ENCODE results near the gene LAD1. TPM values are rescaled to one million over a fixed set of nuclear protein-coding genes. Genes with fewer than 3 reads are reported as not detected.
A peak's percentile ranks its signal among the peaks of the same experiment; 100 is the strongest.

LAD1 gene, protein sequence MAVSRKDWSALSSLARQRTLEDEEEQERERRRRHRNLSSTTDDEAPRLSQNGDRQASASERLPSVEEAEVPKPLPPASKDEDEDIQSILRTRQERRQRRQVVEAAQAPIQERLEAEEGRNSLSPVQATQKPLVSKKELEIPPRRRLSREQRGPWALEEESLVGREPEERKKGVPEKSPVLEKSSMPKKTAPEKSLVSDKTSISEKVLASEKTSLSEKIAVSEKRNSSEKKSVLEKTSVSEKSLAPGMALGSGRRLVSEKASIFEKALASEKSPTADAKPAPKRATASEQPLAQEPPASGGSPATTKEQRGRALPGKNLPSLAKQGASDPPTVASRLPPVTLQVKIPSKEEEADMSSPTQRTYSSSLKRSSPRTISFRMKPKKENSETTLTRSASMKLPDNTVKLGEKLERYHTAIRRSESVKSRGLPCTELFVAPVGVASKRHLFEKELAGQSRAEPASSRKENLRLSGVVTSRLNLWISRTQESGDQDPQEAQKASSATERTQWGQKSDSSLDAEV
- 35.3 and 38.0 TPM in 2 replicates for total RNA-seq
- long read RNA-seq, transcript LAD1-202 (10 exons, 2,906 nt), result major isoform, 29 of 34 reads
- long read RNA-seq, partial matches to known transcripts, result 4 of 34 reads
- long read RNA-seq, other reads (novel, unspliced or antisense), result 1 of 34 reads

DNA sequence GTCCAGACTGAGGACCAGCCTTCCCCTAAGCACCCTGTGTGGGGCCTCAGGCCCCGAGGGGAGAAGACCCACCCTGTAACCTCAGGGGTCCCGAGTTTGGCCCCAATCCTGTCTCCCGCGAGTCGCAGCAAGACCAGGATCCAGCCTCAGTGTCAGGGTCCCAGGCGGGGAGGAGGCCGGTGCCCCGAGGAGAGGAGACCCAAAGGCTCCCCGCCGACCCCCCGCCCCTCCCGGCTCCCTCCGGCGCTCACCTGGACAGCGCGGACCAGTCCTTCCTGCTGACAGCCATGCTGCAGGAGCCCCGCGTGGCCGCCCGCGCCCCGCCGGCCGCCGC, at the start of gene LAD1:
Gene LAD1 (minus strand): TSS at position 307 of the 334 bp plus-strand sequence. CDS start 18 bp downstream, at position 289.
- H3K27ac Mint-ChIP-seq, result peak within 1 kb of the TSS; percentile 89
- DNase-seq (ENCODE audit: low spot score, unreplicated experiment), result no peak
- H3K4me3 Mint-ChIP-seq (ENCODE audit: low read depth), result peak within 1 kb of the TSS; percentile 75
- TF ChIP-seq, protein P1, sequence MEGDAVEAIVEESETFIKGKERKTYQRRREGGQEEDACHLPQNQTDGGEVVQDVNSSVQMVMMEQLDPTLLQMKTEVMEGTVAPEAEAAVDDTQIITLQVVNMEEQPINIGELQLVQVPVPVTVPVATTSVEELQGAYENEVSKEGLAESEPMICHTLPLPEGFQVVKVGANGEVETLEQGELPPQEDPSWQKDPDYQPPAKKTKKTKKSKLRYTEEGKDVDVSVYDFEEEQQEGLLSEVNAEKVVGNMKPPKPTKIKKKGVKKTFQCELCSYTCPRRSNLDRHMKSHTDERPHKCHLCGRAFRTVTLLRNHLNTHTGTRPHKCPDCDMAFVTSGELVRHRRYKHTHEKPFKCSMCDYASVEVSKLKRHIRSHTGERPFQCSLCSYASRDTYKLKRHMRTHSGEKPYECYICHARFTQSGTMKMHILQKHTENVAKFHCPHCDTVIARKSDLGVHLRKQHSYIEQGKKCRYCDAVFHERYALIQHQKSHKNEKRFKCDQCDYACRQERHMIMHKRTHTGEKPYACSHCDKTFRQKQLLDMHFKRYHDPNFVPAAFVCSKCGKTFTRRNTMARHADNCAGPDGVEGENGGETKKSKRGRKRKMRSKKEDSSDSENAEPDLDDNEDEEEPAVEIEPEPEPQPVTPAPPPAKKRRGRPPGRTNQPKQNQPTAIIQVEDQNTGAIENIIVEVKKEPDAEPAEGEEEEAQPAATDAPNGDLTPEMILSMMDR (IDR thresholded peaks at IDR 0.05; ENCODE audit: unreplicated experiment), result no peak
- H3K27me3 Mint-ChIP-seq, result no peaks in the 10 kb centered on the region
- peaks cover 2% of the 10 kb centered on the region for H3K36me3 Mint-ChIP-seq (ENCODE audit: insufficient read depth)
- peaks cover 44% of the 10 kb centered on the region for H3K4me1 Mint-ChIP-seq (ENCODE audit: low read depth)
- no peaks in the 10 kb centered on the region for H3K9me3 Mint-ChIP-seq (ENCODE audit: low read depth)

DNA sequence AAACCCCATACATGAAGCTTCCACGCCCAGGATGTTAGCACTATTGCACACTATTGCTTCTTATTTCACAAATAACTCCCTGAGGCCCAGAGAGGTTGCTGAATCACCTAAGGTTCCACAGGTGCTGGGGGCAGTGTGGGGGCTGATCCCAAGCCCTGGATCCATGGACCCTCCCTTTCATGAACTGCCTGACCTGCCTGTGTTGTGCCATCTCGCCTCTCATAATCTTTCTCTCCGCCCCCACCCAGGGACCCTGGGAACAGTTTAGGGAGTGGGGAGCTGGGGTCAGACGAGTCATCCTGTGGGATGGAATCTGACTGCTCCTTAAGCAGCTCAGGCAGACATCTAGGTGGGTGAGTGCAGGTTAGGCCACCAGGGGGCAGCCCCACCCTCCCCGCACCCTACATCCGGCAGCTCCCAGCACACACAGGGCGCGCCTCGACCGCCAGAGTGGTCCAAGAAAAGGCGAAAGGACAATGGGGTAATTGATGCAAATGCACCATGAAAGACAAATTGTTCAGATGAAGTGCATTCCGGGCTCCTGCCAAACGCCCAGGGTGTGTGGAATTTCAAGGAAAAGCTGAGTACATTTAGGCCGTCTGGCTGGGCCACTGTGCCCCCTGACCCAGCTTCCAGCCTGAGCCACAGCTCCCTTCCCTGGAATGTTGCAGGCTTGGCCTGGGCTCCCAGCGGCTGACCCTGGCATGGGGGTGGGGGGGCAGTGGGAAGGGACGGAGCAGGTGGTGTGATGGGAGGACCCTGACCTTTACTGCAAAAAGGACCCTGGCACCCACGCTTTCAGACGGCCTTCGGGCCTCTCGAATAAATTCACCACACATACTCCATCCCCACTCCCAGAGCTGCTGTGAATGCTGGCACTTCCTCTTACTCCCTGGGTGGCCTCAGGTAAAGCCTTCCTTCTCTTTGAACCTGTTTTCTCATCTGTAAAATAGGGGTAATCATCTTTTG, 49.1 kb upstream of the LAD1 start:
- Mint-ChIP-seq H3K4me3 (ENCODE audit: low read depth) (no peak overlapping the region), H3K4me1 (ENCODE audit: low read depth) (peaks cover 4% of the 10 kb centered on the region), H3K9me3 (ENCODE audit: low read depth) (no peaks in the 10 kb centered on the region), H3K36me3 (ENCODE audit: insufficient read depth) (no peaks in the 10 kb centered on the region), H3K27ac (no peak overlapping the region), H3K27me3 (peaks cover 23% of the 10 kb centered on the region)
- TF ChIP-seq, protein P1 (IDR thresholded peaks at IDR 0.05; ENCODE audit: unreplicated experiment), result peak; percentile 88
- peak; percentile 60 for DNase-seq (ENCODE audit: low spot score, unreplicated experiment)

DNA sequence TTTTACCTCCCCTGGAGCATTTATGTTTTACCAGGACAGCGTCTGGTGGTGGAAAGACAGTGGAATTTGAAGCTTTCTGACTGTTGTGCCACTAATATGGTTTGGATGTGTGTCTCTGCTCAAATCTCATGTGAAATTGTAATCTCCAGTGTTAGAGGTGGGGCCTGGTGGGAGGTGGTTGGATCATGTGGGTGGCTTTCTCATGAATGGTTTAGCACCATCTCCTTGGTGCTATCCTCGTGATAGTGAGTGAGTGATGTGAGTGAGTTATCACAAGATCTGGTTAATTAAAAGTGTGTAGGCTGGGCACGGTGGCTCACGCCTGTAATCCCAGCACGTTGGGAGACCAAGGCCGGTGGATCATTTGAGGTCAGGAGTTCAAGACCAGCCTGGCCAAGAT, 46.2 kb upstream of the LAD1 start:
- peaks cover 19% of the 10 kb centered on the region for H3K27me3 Mint-ChIP-seq
- peaks cover 11% of the 10 kb centered on the region for H3K9me3 Mint-ChIP-seq (ENCODE audit: low read depth)
- H3K4me1 Mint-ChIP-seq (ENCODE audit: low read depth), result peaks cover 4% of the 10 kb centered on the region
- H3K27ac Mint-ChIP-seq, result no peak overlapping the region
- TF ChIP-seq, protein P1 (IDR thresholded peaks at IDR 0.05; ENCODE audit: unreplicated experiment), result no peak
- DNase-seq (ENCODE audit: low spot score, unreplicated experiment), result no peak
- no peak overlapping the region for H3K4me3 Mint-ChIP-seq (ENCODE audit: low read depth)
- no peaks in the 10 kb centered on the region for H3K36me3 Mint-ChIP-seq (ENCODE audit: insufficient read depth)

DNA sequence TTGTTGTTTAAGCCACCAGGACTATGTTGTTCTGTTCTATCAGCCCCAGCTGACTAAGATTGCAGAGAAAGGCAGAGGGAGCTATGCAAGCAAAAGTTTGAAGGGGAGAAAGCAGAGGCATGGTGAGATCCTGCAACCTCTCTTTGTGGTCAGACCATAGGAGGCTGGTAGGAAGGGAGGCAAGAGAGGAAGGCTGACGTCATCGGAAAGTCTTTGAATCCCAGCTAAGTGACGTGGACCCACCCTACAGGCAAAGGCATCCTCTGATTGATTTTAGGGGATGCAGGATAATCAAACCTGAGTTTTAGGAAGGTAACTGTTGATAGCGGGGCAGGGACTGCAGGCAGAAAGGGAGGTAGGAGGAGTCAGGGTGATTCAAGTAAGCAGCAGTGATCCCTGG, 45.7 kb upstream of the LAD1 start:
- Mint-ChIP-seq H3K27ac (peak overlapping the region; percentile 38), H3K27me3 (peaks cover 16% of the 10 kb centered on the region), H3K36me3 (ENCODE audit: insufficient read depth) (no peaks in the 10 kb centered on the region), H3K4me3 (ENCODE audit: low read depth) (no peak overlapping the region), H3K9me3 (ENCODE audit: low read depth) (peaks cover 11% of the 10 kb centered on the region), H3K4me1 (ENCODE audit: low read depth) (peaks cover 1% of the 10 kb centered on the region)
- TF ChIP-seq, protein P1 (IDR thresholded peaks at IDR 0.05; ENCODE audit: unreplicated experiment), result no peak
- DNase-seq (ENCODE audit: low spot score, unreplicated experiment), result no peak

DNA sequence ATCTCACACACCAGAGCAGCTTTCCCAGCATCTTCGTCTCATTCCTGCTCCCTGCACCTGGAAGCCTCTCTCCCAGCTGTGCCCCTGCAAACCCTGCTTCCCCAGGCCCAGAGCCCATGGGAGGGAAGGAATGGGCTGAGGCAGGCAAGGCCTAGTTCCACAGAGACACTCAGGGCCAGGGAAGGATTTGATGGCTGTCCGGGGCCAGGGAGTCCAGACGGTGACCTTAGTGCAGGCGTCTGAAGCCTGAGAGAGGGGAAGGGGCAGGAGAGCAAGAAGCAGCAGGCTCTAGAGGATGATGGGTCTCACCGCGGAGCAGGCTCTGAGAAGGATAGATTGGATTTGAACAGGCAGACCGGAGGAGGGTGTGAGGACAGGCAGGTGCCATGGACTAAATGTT, 44.6 kb upstream of the LAD1 start:
- Mint-ChIP-seq H3K36me3 (ENCODE audit: insufficient read depth) (no peaks in the 10 kb centered on the region), H3K4me1 (ENCODE audit: low read depth) (peaks cover 1% of the 10 kb centered on the region), H3K27me3 (peaks cover 16% of the 10 kb centered on the region), H3K27ac (no peak overlapping the region), H3K9me3 (ENCODE audit: low read depth) (peaks cover 11% of the 10 kb centered on the region), H3K4me3 (ENCODE audit: low read depth) (no peak overlapping the region)
- TF ChIP-seq, protein P1 (IDR thresholded peaks at IDR 0.05; ENCODE audit: unreplicated experiment), result no peak
- no peak for DNase-seq (ENCODE audit: low spot score, unreplicated experiment)

Data from progenitor cell of endocrine pancreas (in vitro differentiated cells).